Mucosa of rectum (tissue), 2 donors: ENCODE measurements around the gene LY6G6D.

Source experiments
- H3K27ac ChIP-seq, 2 donors: one replicate each; pipeline ENCODE4 v1.7.0; 2013; ENCODE audit warnings: inconsistent platforms in 2 of 2, low read depth in 2 of 2, low read length in 2 of 2
- H3K27me3 ChIP-seq, 2 donors: one replicate each; pipeline ENCODE4 v1.7.0; 2013; ENCODE audit warnings: low read length in 2 of 2; ENCODE audit not compliant: control insufficient read depth in 2 of 2, insufficient read depth in 2 of 2
- H3K36me3 ChIP-seq, 2 donors: one replicate each; pipeline ENCODE4 v1.7.0; 2013; ENCODE audit warnings: low read length in 2 of 2; ENCODE audit not compliant: control insufficient read depth in 2 of 2, insufficient read depth in 2 of 2
- H3K4me1 ChIP-seq, 2 donors: one replicate each; pipeline ENCODE4 v1.7.0; 2013; ENCODE audit warnings: low read length in 2 of 2, mild to moderate bottlenecking in 1 of 2; ENCODE audit not compliant: control insufficient read depth in 2 of 2, insufficient read depth in 2 of 2
- H3K4me3 ChIP-seq, 2 donors: one replicate each; pipeline ENCODE4 v1.7.0; 2013; ENCODE audit warnings: low read length in 2 of 2
- H3K9ac ChIP-seq, 2 donors: one replicate each; pipeline ENCODE4 v1.7.0; 2013; ENCODE audit warnings: low read length in 2 of 2, low read depth in 1 of 2, mild to moderate bottlenecking in 1 of 2
- H3K9me3 ChIP-seq, 2 donors: one replicate each; pipeline ENCODE4 v1.7.0; 2013; ENCODE audit warnings: low read length in 2 of 2; ENCODE audit not compliant: control insufficient read depth in 2 of 2
- donor health status: healthy.
- donor health status: Normal muscosa, but diverticular disease.

LY6G6D gene

GRCh38 chr6:31692353-31692752 lies 22.8 kb upstream of the LY6G6D start:
- Histone ChIP-seq H3K27me3 (no peaks in the 10 kb centered on the region), H3K9me3 (no peaks in the 10 kb centered on the region), H3K4me3 (no peak overlapping the region), H3K27ac (no peak overlapping the region), H3K36me3 (peaks cover 69 to 75% of the 10 kb centered on the region in 2 donors), H3K9ac (no peak overlapping the region), H3K4me1 (peaks cover 8 to 19% of the 10 kb centered on the region in 2 donors)

- peaks cover 8 to 19% of the 10 kb centered on the region in 2 donors for H3K4me1 ChIP-seq
- H3K9me3 ChIP-seq, result no peaks in the 10 kb centered on the region
- H3K4me3 ChIP-seq, result no peak overlapping the region
- H3K27me3 ChIP-seq, result no peaks in the 10 kb centered on the region
- H3K27ac ChIP-seq, result no peak overlapping the region
- no peak overlapping the region for H3K9ac ChIP-seq
- peaks cover 68 to 74% of the 10 kb centered on the region in 2 donors for H3K36me3 ChIP-seq
Measured at GRCh38 chr6:31692886-31693285, 22.3 kb upstream of the LY6G6D start.

GRCh38 chr6:31693535-31693934 lies 21.6 kb upstream of the LY6G6D start:
- Histone ChIP-seq H3K4me3 (no peak overlapping the region), H3K36me3 (peaks cover 61 to 68% of the 10 kb centered on the region in 2 donors), H3K9me3 (no peaks in the 10 kb centered on the region), H3K27me3 (no peaks in the 10 kb centered on the region), H3K4me1 (peaks cover 8 to 19% of the 10 kb centered on the region in 2 donors), H3K27ac (no peak overlapping the region), H3K9ac (no peak overlapping the region)

- H3K9me3 ChIP-seq, result no peaks in the 10 kb centered on the region
- no peak overlapping the region for H3K27ac ChIP-seq
- H3K27me3 ChIP-seq, result no peaks in the 10 kb centered on the region
- H3K4me3 ChIP-seq, result no peak overlapping the region
- H3K9ac ChIP-seq, result no peak overlapping the region
- H3K36me3 ChIP-seq, result peaks cover 37 to 48% of the 10 kb centered on the region in 2 donors
- peaks cover 17 to 19% of the 10 kb centered on the region in 2 donors for H3K4me1 ChIP-seq
Measured at GRCh38 chr6:31697555-31697954, 17.6 kb upstream of the LY6G6D start.

GRCh38 chr6:31700740-31701401 lies 14.3 kb upstream of the LY6G6D start:
- peak overlapping the region in 1 of 2 donors; percentile 100 for H3K9ac ChIP-seq
- no peaks in the 10 kb centered on the region for H3K27me3 ChIP-seq
- peak overlapping the region in 1 of 2 donors; percentile 20 for H3K4me3 ChIP-seq
- H3K9me3 ChIP-seq, result no peaks in the 10 kb centered on the region
- peaks cover 17 to 24% of the 10 kb centered on the region in 2 donors for H3K4me1 ChIP-seq
- H3K27ac ChIP-seq, result no peak overlapping the region
- peaks cover 16 to 23% of the 10 kb centered on the region in 2 donors for H3K36me3 ChIP-seq

GRCh38 chr6:31701666-31702404 lies 13.3 kb upstream of the LY6G6D start:
- Histone ChIP-seq H3K27ac (peak overlapping the region; percentile 99), H3K4me3 (peak overlapping the region; percentile 91 to 96)

GRCh38 chr6:31702405-31702818 lies 12.7 kb upstream of the LY6G6D start:
- H3K9me3 ChIP-seq, result no peaks in the 10 kb centered on the region
- H3K27me3 ChIP-seq, result no peaks in the 10 kb centered on the region
- peak overlapping the region; percentile 91 to 96 for H3K4me3 ChIP-seq
- peaks cover 11 to 19% of the 10 kb centered on the region in 2 donors for H3K36me3 ChIP-seq
- H3K9ac ChIP-seq, result peak overlapping the region; percentile 100
- peak overlapping the region; percentile 99 for H3K27ac ChIP-seq
- H3K4me1 ChIP-seq, result peaks cover 17 to 24% of the 10 kb centered on the region in 2 donors

More at GRCh38 chr6:31701666-31702404, 13.3 kb upstream of the LY6G6D start:
- no peaks in the 10 kb centered on the region for H3K27me3 ChIP-seq
- H3K36me3 ChIP-seq, result peaks cover 16 to 19% of the 10 kb centered on the region in 2 donors
- peak overlapping the region; percentile 100 for H3K9ac ChIP-seq
- peaks cover 17 to 24% of the 10 kb centered on the region in 2 donors for H3K4me1 ChIP-seq
- no peaks in the 10 kb centered on the region for H3K9me3 ChIP-seq

- peak within 1 kb of the TSS; percentile 91 to 96 for H3K4me3 ChIP-seq
- H3K27me3 ChIP-seq, result no peaks in the 10 kb centered on the region
Measured at GRCh38 chr6:31702819-31703716, 12.1 kb upstream of the LY6G6D start, which contains the start of gene ABHD16A. Gene ABHD16A, minus strand, starts transcription at chr6:31703324. Its CDS starts 43 bp downstream, at chr6:31703281.

GRCh38 chr6:31705931-31706330 lies 9.2 kb upstream of the LY6G6D start:
- peaks cover 18 to 26% of the 10 kb centered on the region in 2 donors for H3K4me1 ChIP-seq
- H3K27me3 ChIP-seq, result no peaks in the 10 kb centered on the region
- H3K4me3 ChIP-seq, result no peak overlapping the region
- no peaks in the 10 kb centered on the region for H3K9me3 ChIP-seq
- H3K9ac ChIP-seq, result no peak overlapping the region
- no peak overlapping the region for H3K27ac ChIP-seq
- H3K36me3 ChIP-seq, result peaks cover under 1 to 3% of the 10 kb centered on the region in 2 donors

More at GRCh38 chr6:31702819-31703716, 12.1 kb upstream of the LY6G6D start, which contains the start of gene ABHD16A:
- peaks cover 17 to 24% of the 10 kb centered on the region in 2 donors for H3K4me1 ChIP-seq
- peaks cover 7 to 15% of the 10 kb centered on the region in 2 donors for H3K36me3 ChIP-seq
- H3K9ac ChIP-seq, result peak within 1 kb of the TSS; percentile 100
- no peaks in the 10 kb centered on the region for H3K9me3 ChIP-seq
- peak within 1 kb of the TSS; percentile 99 for H3K27ac ChIP-seq
